Measurements from ENCODE around the gene GDPGP1.
"Not testable (repeated sequence)": the region's sequence is repeated elsewhere in the genome, so short reads cannot be mapped to it uniquely, and the experiment has no call there.

Gene GDPGP1

GRCh38 chr15:90293040-90293810 is 59.2 kb downstream of the GDPGP1 start:
- TF ChIP-seq CTCF (conservative IDR thresholded peaks at IDR 0.05; ENCODE audit: low read depth, low read length) = peak; percentile 79
- DNase-seq (ENCODE audit: low read depth) = peak; percentile 52
- not testable (repeated sequence) for H3K4me3 ChIP-seq (ENCODE audit: low read depth, low read length)

GRCh38 chr15:90294159-90294558 is 60.1 kb downstream of the GDPGP1 start:
- DNase-seq (ENCODE audit: low read depth) = no peak
- TF ChIP-seq CTCF (conservative IDR thresholded peaks at IDR 0.05; ENCODE audit: low read depth, low read length) = no peak
- no peak overlapping the region for H3K4me3 ChIP-seq (ENCODE audit: low read depth, low read length)

GRCh38 chr15:90294601-90295269 is 60.7 kb downstream of the GDPGP1 start:
- no peak overlapping the region for H3K4me3 ChIP-seq (ENCODE audit: low read depth, low read length)
- TF ChIP-seq CTCF (conservative IDR thresholded peaks at IDR 0.05; ENCODE audit: low read depth, low read length) = peak; percentile 26

GRCh38 chr15:90295270-90295648 is 61.2 kb downstream of the GDPGP1 start:
- no peak for TF ChIP-seq CTCF (conservative IDR thresholded peaks at IDR 0.05; ENCODE audit: low read depth, low read length)
- no peak for DNase-seq (ENCODE audit: low read depth)
- H3K4me3 ChIP-seq (ENCODE audit: low read depth, low read length) = peak overlapping the region; percentile 24

More at GRCh38 chr15:90294601-90295269, 60.7 kb downstream of the GDPGP1 start:
- no peak for DNase-seq (ENCODE audit: low read depth)
